ENCODE measurements around the gene ZEB1. TPM values are rescaled to one million over a fixed set of nuclear protein-coding genes. Genes with fewer than 3 reads are reported as not detected.
"Not testable (repeated sequence)": the region's sequence is repeated elsewhere in the genome, so short reads cannot be mapped to it uniquely, and the experiment has no call there.

ZEB1 gene
- total and polyA plus RNA-seq, 2 of the 13 experiments (the other 11 are each of a cell fraction or from before 2014, with no cell fraction given), result 9.6 to 18.0 TPM

GRCh38 chr10:31557854-31558253 lies 238.8 kb downstream of the ZEB1 start:
- Histone ChIP-seq H3K79me2 (ENCODE audit: insufficient read depth, low read length) (no peaks in the 10 kb centered on the region), H3K4me1 (ENCODE audit: insufficient read depth, low read length) (no peaks in the 10 kb centered on the region), H3K27ac (ENCODE audit: extremely low read length, insufficient read depth, low read length) (no peak overlapping the region), H2AFZ (ENCODE audit: low read length) (no peak overlapping the region), H3K4me2 (ENCODE audit: low read depth, low read length) (no peak overlapping the region), H3K27me3 (ENCODE audit: control insufficient read depth in 1 of 2, insufficient read depth in 2 of 2, low read length in 2 of 2) (no peaks in the 10 kb centered on the region), H3K4me3 (replicated peaks in 1 of 3; ENCODE audit: insufficient read depth in 1 of 3, low read depth in 2 of 3, low read length in 3 of 3) (no peak overlapping the region), H3K9me3 (ENCODE audit: low read length) (peaks cover 15% of the 10 kb centered on the region), H4K20me1 (ENCODE audit: insufficient read depth, low read length) (no peaks in the 10 kb centered on the region), H3K9ac (ENCODE audit: insufficient read depth, low read depth, low read length) (no peak overlapping the region), H3K36me3 (replicated peaks in 1 of 2; ENCODE audit: control insufficient read depth in 1 of 2, insufficient read depth in 2 of 2, low read length in 2 of 2) (no peaks in the 10 kb centered on the region)
- ChIA-PET CTCF (ENCODE audit: low intra/inter-chr PET ratio, low total read pairs) (no interaction called here), POLR2A (no interaction called here)
- DNase-seq (ENCODE audit: low spot score) (no peak), FAIRE-seq (no peak), ATAC-seq (no peak)
- no TSS peak for BruUV-seq (replicated peaks)
- TF ChIP-seq ZNF160 (CRISPR knock-in tag; IDR thresholded peaks at IDR 0.05) (peak; percentile 99), SCMH1 (CRISPR knock-in tag; IDR thresholded peaks at IDR 0.05; ENCODE audit: borderline replicate concordance) (no peak)
- 3% methylated on average over 1 of the region's 1 CpG for WGBS (ENCODE audit: low lambda C conversion rate)
- intact Hi-C loops (cut with micrococcal nuclease; ENCODE audit: unreplicated experiment) (no loop called here), in situ Hi-C loops (cut with HindIII; ENCODE audit: extremely low pct_ligation_motif_present, low pct_unique_long_range_greater_than_20kb) (no loop called here)

- in situ Hi-C loops (cut with HindIII; ENCODE audit: extremely low pct_ligation_motif_present, low pct_unique_long_range_greater_than_20kb); H3K9me3 ChIP-seq (ENCODE audit: low read length); H3K4me2 ChIP-seq (ENCODE audit: low read depth, low read length); H3K4me1 ChIP-seq (ENCODE audit: insufficient read depth, low read length); H3K27ac ChIP-seq (ENCODE audit: extremely low read length, insufficient read depth, low read length); H3K4me3 ChIP-seq (replicated peaks in 1 of 3; ENCODE audit: insufficient read depth in 1 of 3, low read depth in 2 of 3, low read length in 3 of 3); H2AFZ ChIP-seq (ENCODE audit: low read length); H4K20me1 ChIP-seq (ENCODE audit: insufficient read depth, low read length); H3K79me2 ChIP-seq (ENCODE audit: insufficient read depth, low read length); H3K36me3 ChIP-seq (replicated peaks in 1 of 2; ENCODE audit: control insufficient read depth in 1 of 2, insufficient read depth in 2 of 2, low read length in 2 of 2); intact Hi-C loops (cut with micrococcal nuclease; ENCODE audit: unreplicated experiment); H3K27me3 ChIP-seq (ENCODE audit: control insufficient read depth in 1 of 2, insufficient read depth in 2 of 2, low read length in 2 of 2); POLR2A ChIA-PET; DNase-seq (ENCODE audit: low spot score); CTCF ChIA-PET (ENCODE audit: low intra/inter-chr PET ratio, low total read pairs); H3K9ac ChIP-seq (ENCODE audit: insufficient read depth, low read depth, low read length); ATAC-seq; FAIRE-seq; BruUV-seq (replicated peaks): not testable (repeated sequence)
- WGBS (ENCODE audit: low lambda C conversion rate), result 33% methylated on average over 3 of the region's 3 CpGs
Observed at GRCh38 chr10:31568252-31568861, 249.3 kb downstream of the ZEB1 start.
